HS-5 (cell line): Measurements from ENCODE around the gene PHF21B.

Experiments used
- DNase-seq: peaks from one replicate; pipeline ENCODE4 v3.0.0-alpha.2; 2012; ENCODE audit warnings: low read depth

Gene PHF21B

GRCh38 chr22:44892803-44893730 is 116.7 kb downstream of the PHF21B start:
- no peak for DNase-seq

GRCh38 chr22:44892243-44892642 is 117.6 kb downstream of the PHF21B start:
- no peak for DNase-seq

- no peak for DNase-seq
These were observed 118.0 kb downstream of the PHF21B start for GRCh38 chr22:44891791-44892190.

- no peak for DNase-seq
These were observed 118.5 kb downstream of the PHF21B start for GRCh38 chr22:44891293-44891747.

- DNase-seq: no peak
These were observed 119.2 kb downstream of the PHF21B start for GRCh38 chr22:44890416-44891292.

- DNase-seq: no peak
These were observed 120.4 kb downstream of the PHF21B start for GRCh38 chr22:44889255-44889878.

- DNase-seq: no peak
These were observed 121.1 kb downstream of the PHF21B start for GRCh38 chr22:44888491-44889254.

- DNase-seq: no peak
These were observed 121.9 kb downstream of the PHF21B start for GRCh38 chr22:44887941-44888366.

- DNase-seq: no peak
These were observed 123.9 kb downstream of the PHF21B start for GRCh38 chr22:44885806-44886360.

- no peak for DNase-seq
These were observed 124.6 kb downstream of the PHF21B start for GRCh38 chr22:44884968-44885805.

- no peak for DNase-seq
These were observed 125.2 kb downstream of the PHF21B start for GRCh38 chr22:44884562-44884961.

- DNase-seq: no peak
These were observed 126.8 kb downstream of the PHF21B start for GRCh38 chr22:44883011-44883421.

GRCh38 chr22:44882226-44882905 is 127.4 kb downstream of the PHF21B start:
- no peak for DNase-seq

- DNase-seq: no peak
These were observed 128.2 kb downstream of the PHF21B start for GRCh38 chr22:44881624-44882023.

- no peak for DNase-seq
These were observed 129.1 kb downstream of the PHF21B start for GRCh38 chr22:44880610-44881290.

- DNase-seq: no peak
These were observed 130.5 kb downstream of the PHF21B start for GRCh38 chr22:44879301-44879680.

- no peak for DNase-seq
These were observed 131.1 kb downstream of the PHF21B start for GRCh38 chr22:44878483-44879300.

- DNase-seq: no peak
These were observed 132.9 kb downstream of the PHF21B start for GRCh38 chr22:44876921-44877320.
